HEK293 (cell line): ENCODE measurements around the gene TTYH2.

Source experiments
- CTCF ChIA-PET: fragments of 350-600 bp; formaldehyde crosslinking; extraction: SDS; loops from one replicate; lab custom pipeline; 2021; ENCODE audit warnings: antibody characterized with exemption; lab: Yijun Ruan, JAX
- POLR2A ChIA-PET: fragments of 300-600 bp; formaldehyde crosslinking; extraction: SDS; loops from one replicate; lab custom pipeline; 2020; ENCODE audit warnings: antibody characterized with exemption, inconsistent platforms; lab: Yijun Ruan, JAX
- H3K27ac ChIP-seq: fragments of 200-500 bp; sonication (Bioruptor generic); 2 replicates; pipeline ENCODE4 v1.5.1; 2014; ENCODE audit warnings: low read depth, low read length, control low read depth, inconsistent platforms; ENCODE audit errors: extremely low read depth
- H3K36me3 ChIP-seq, 2 experiments: fragments of 200-500 bp in 1 of 2; sonication (Bioruptor generic) in 1 of 2; 1 replicate in 1 of 2; 2 replicates in 1 of 2; pipeline ENCODE4 v1.5.1; 2014 to 2017; ENCODE audit warnings: inconsistent platforms in 2 of 2, low read length in 2 of 2; ENCODE audit not compliant: control insufficient read depth in 2 of 2, insufficient read depth in 1 of 2
- H3K4me1 ChIP-seq: fragments of 200-500 bp; sonication (Bioruptor generic); 2 replicates; pipeline ENCODE4 v1.5.1; 2014; ENCODE audit warnings: mild to moderate bottlenecking, low read length, inconsistent platforms; ENCODE audit not compliant: control insufficient read depth, insufficient read depth
- H3K4me3 ChIP-seq: 2 replicates; pipeline ENCODE4 v1.5.1; 2011; ENCODE audit warnings: low read depth, mild to moderate bottlenecking, control low read depth, low read length, moderate library complexity
- H3K9me3 ChIP-seq: fragments of 200-500 bp; sonication (Bioruptor generic); 2 replicates; pipeline ENCODE4 v1.5.1; 2014; ENCODE audit warnings: low read depth, low read length, inconsistent platforms; ENCODE audit not compliant: control insufficient read depth, insufficient read depth
- MEIS1 ChIP-seq: sonication (generic); formaldehyde crosslinking; IDR thresholded peaks from 2 replicates; pipeline ENCODE4 v1.8.1; 2022; ENCODE audit warnings: missing genetic modification reagents, mild to moderate bottlenecking, borderline replicate concordance
- SCRT1 ChIP-seq: fragments of 450-650 bp; formaldehyde crosslinking; IDR thresholded peaks from 2 replicates; pipeline ENCODE4 v1.5.1; 2016; ENCODE audit warnings: missing biosample characterization, missing genetic modification characterization, borderline replicate concordance
- WT1 ChIP-seq: fragments of 450-650 bp; formaldehyde crosslinking; IDR thresholded peaks from 2 replicates; pipeline ENCODE4 v1.5.1; 2016; ENCODE audit warnings: missing biosample characterization, missing genetic modification characterization
- YY1 ChIP-seq: fragments of 450-650 bp; formaldehyde crosslinking; IDR thresholded peaks from 2 replicates; pipeline ENCODE4 v1.5.1; 2018; ENCODE audit warnings: missing biosample characterization, missing genetic modification characterization
- ZNF114 ChIP-seq: fragments of 450-650 bp; formaldehyde crosslinking; IDR thresholded peaks from 2 replicates; pipeline ENCODE4 v1.5.0; 2017; ENCODE audit warnings: missing biosample characterization, missing genetic modification characterization
- ZNF169 ChIP-seq: fragments of 450-650 bp; formaldehyde crosslinking; IDR thresholded peaks from 2 replicates; pipeline ENCODE4 v1.5.1; 2016; ENCODE audit warnings: missing biosample characterization, missing genetic modification characterization
- ZNF175 ChIP-seq: fragments of 450-650 bp; formaldehyde crosslinking; IDR thresholded peaks from 2 replicates; pipeline ENCODE4 v1.5.1; 2016; ENCODE audit warnings: missing biosample characterization, missing genetic modification characterization
- ZNF248 ChIP-seq: fragments of 450-650 bp; formaldehyde crosslinking; IDR thresholded peaks from 2 replicates; pipeline ENCODE4 v1.5.1; 2017; ENCODE audit warnings: missing biosample characterization, missing genetic modification characterization
- ZNF324 ChIP-seq: fragments of 450-650 bp; formaldehyde crosslinking; IDR thresholded peaks from 2 replicates; pipeline ENCODE4 v1.5.1; 2016; ENCODE audit warnings: missing biosample characterization, missing genetic modification characterization
- ZNF350 ChIP-seq: fragments of 450-650 bp; formaldehyde crosslinking; IDR thresholded peaks from 2 replicates; pipeline ENCODE4 v1.5.0; 2017; ENCODE audit warnings: missing biosample characterization, mild to moderate bottlenecking, missing genetic modification characterization
- ZNF416 ChIP-seq: fragments of 450-650 bp; formaldehyde crosslinking; IDR thresholded peaks from 2 replicates; pipeline ENCODE4 v1.5.1; 2016; ENCODE audit warnings: missing biosample characterization, missing genetic modification characterization
- ZNF426 ChIP-seq: fragments of 450-650 bp; formaldehyde crosslinking; IDR thresholded peaks from 2 replicates; pipeline ENCODE4 v1.5.1; 2017; ENCODE audit warnings: missing biosample characterization, missing genetic modification characterization, mild to moderate bottlenecking, inconsistent platforms, moderate library complexity
- ZNF510 ChIP-seq: fragments of 450-650 bp; formaldehyde crosslinking; IDR thresholded peaks from 2 replicates; pipeline ENCODE4 v1.5.1; 2018; ENCODE audit warnings: mild to moderate bottlenecking, missing genetic modification characterization, missing biosample characterization; ENCODE audit not compliant: insufficient replicate concordance
- ZNF521 ChIP-seq: fragments of 450-650 bp; formaldehyde crosslinking; IDR thresholded peaks from 2 replicates; pipeline ENCODE4 v1.5.1; 2017; ENCODE audit warnings: missing biosample characterization, mild to moderate bottlenecking, missing genetic modification characterization
- ZNF549 ChIP-seq: fragments of 450-650 bp; IDR thresholded peaks from 2 replicates; pipeline ENCODE4 v1.5.1; 2018; ENCODE audit warnings: missing biosample characterization, missing genetic modification characterization, mild to moderate bottlenecking, inconsistent platforms, moderate library complexity
- ZNF600 ChIP-seq: fragments of 450-650 bp; formaldehyde crosslinking; IDR thresholded peaks from 2 replicates; pipeline ENCODE4 v1.5.1; 2016; ENCODE audit warnings: missing biosample characterization, missing genetic modification characterization
- ZNF623 ChIP-seq: fragments of 450-650 bp; formaldehyde crosslinking; IDR thresholded peaks from 2 replicates; pipeline ENCODE4 v1.5.1; 2016; ENCODE audit warnings: missing biosample characterization, missing genetic modification characterization
- ZNF76 ChIP-seq: fragments of 450-650 bp; formaldehyde crosslinking; IDR thresholded peaks from 2 replicates; pipeline ENCODE4; 2016; ENCODE audit warnings: low read depth, missing biosample characterization, missing genetic modification characterization, borderline replicate concordance
- TF ChIP-seq, protein P1 (sequence below): fragments of 450-650 bp; formaldehyde crosslinking; IDR thresholded peaks from 2 replicates; pipeline ENCODE4 v1.5.1; 2016; ENCODE audit warnings: missing biosample characterization, missing genetic modification characterization

The TTYH2 gene

GRCh38 chr17:74274060-74274708, 60.8 kb downstream of the TTYH2 start, which contains the start of gene DNAI2:
TSS of gene DNAI2 (plus strand) at chr17:74274234. CDS start at chr17:74281818, 7,584 bp downstream.
- POLR2A ChIA-PET: no interaction called here
- TF ChIP-seq ZNF76: no peak
- TF ChIP-seq MEIS1 (CRISPR knock-in tag): no peak
- TF ChIP-seq ZNF350 (tag by site-specific recombination): no peak
- no peak for TF ChIP-seq SCRT1 (tag by site-specific recombination)
- no peak for TF ChIP-seq ZNF169 (tag by site-specific recombination)
- TF ChIP-seq, protein P1, sequence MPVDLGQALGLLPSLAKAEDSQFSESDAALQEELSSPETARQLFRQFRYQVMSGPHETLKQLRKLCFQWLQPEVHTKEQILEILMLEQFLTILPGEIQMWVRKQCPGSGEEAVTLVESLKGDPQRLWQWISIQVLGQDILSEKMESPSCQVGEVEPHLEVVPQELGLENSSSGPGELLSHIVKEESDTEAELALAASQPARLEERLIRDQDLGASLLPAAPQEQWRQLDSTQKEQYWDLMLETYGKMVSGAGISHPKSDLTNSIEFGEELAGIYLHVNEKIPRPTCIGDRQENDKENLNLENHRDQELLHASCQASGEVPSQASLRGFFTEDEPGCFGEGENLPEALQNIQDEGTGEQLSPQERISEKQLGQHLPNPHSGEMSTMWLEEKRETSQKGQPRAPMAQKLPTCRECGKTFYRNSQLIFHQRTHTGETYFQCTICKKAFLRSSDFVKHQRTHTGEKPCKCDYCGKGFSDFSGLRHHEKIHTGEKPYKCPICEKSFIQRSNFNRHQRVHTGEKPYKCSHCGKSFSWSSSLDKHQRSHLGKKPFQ (tag by site-specific recombination): no peak
- no peak for TF ChIP-seq YY1
- no peak for TF ChIP-seq ZNF416 (tag by site-specific recombination)
- no peak for TF ChIP-seq ZNF324 (tag by site-specific recombination)
- no peak for TF ChIP-seq ZNF114 (tag by site-specific recombination)
- no peak within 1 kb of the TSS for H3K27ac ChIP-seq
- H3K9me3 ChIP-seq: no peaks in the 10 kb centered on the region
- CTCF ChIA-PET: interaction anchor here (0.7 to 4.0 kb wide), 3 partner anchors 9 to 256 kb away, joined by 3 to 15 read pairs (median 4); no protein-coding TSS in a partner anchor
- no peaks in the 10 kb centered on the region for H3K4me1 ChIP-seq
- no peaks in the 10 kb centered on the region for H3K36me3 ChIP-seq
- H3K4me3 ChIP-seq: no peak within 1 kb of the TSS

DNA sequence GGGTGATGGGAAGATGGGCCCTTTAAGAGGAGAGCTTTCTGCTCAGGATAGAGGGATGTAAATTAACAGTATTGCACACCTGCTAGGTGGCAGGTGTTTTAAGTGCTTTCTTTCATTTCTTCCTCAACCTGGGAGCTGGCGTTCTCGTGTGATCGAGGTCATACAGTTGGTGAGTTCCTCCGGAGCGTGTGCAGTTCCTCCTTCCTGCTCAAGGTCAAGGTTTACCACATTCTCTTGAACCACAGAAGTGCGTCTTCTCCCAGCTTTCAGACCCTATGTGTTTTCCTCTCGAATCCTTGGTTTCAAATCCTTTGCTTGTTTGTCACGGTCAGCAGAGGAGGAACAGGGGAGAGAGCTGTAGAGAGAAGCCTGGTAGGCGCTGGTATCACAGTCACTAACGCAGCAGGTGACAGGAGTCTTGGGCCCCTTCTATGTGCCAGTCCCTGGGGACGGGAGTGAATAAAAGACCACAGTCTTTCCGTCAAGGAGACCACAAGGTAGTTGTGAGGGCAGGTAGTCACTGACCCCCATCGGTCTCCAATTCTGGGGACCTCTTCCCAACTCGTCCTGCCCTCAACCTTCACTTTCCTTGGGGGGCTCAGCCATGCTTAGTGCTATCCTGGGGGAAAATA, 61.5 kb downstream of the TTYH2 start:
- ChIA-PET CTCF (interaction anchor here (0.7 to 4.0 kb wide), 4 partner anchors 9 to 255 kb away, joined by 3 to 15 read pairs (median 4); no protein-coding TSS in a partner anchor), POLR2A (no interaction called here)
- TF ChIP-seq ZNF623 (tag by site-specific recombination): no peak
- TF ChIP-seq ZNF600: no peak
- Histone ChIP-seq H3K4me1 (no peaks in the 10 kb centered on the region), H3K36me3 (no peaks in the 10 kb centered on the region), H3K9me3 (no peaks in the 10 kb centered on the region), H3K4me3 (no peak overlapping the region), H3K27ac (no peak overlapping the region)

GRCh38 chr17:74276051-74276476, 62.7 kb downstream of the TTYH2 start:
- ChIA-PET CTCF (interaction anchor here (0.7 to 4.0 kb wide), 5 partner anchors 8 to 1810 kb away, joined by 4 to 15 read pairs (median 4); no protein-coding TSS in a partner anchor), POLR2A (no interaction called here)
- Histone ChIP-seq H3K9me3 (no peaks in the 10 kb centered on the region), H3K27ac (no peak overlapping the region), H3K36me3 (no peaks in the 10 kb centered on the region), H3K4me1 (no peaks in the 10 kb centered on the region), H3K4me3 (no peak overlapping the region)
- TF ChIP-seq ZNF426 (no peak), ZNF248 (tag by site-specific recombination) (no peak), ZNF510 (tag by site-specific recombination) (no peak), ZNF549 (tag by site-specific recombination) (no peak), ZNF521 (tag by site-specific recombination) (no peak), ZNF175 (tag by site-specific recombination) (no peak), WT1 (tag by site-specific recombination) (0 out of 2 replicates have a peak, but pooled peaks have one; percentile 22)
